ENCODE results near the gene SERPINE1.

Gene SERPINE1

GRCh38 chr7:101179117-101179516 lies 52.2 kb downstream of the SERPINE1 start:
- peaks cover 44 to 46% of the 10 kb centered on the region in 2 donors for H3K27me3 ChIP-seq (ENCODE audit: control insufficient read depth in 2 of 2, insufficient read depth in 2 of 2, low read length in 2 of 2)
- peaks cover 3 to 4% of the 10 kb centered on the region in 2 donors for H3K4me1 ChIP-seq (ENCODE audit: control insufficient read depth in 2 of 2, insufficient read depth in 2 of 2, low read length in 2 of 2)
- H3K27ac ChIP-seq (ENCODE audit: low read depth in 2 of 2, low read length in 2 of 2) = no peak overlapping the region
- H3K9me3 ChIP-seq (ENCODE audit: control insufficient read depth in 2 of 2, low read length in 2 of 2) = no peaks in the 10 kb centered on the region
- H3K9ac ChIP-seq (ENCODE audit: low read depth in 1 of 2, low read length in 2 of 2) = no peak overlapping the region
- no peaks in the 10 kb centered on the region for H3K36me3 ChIP-seq (ENCODE audit: control insufficient read depth in 2 of 2, insufficient read depth in 2 of 2, low read length in 2 of 2)
- no peak overlapping the region for H3K4me3 ChIP-seq (ENCODE audit: low read length in 2 of 2)

GRCh38 chr7:101179713-101180112 lies 52.8 kb downstream of the SERPINE1 start:
- peaks cover 40 to 41% of the 10 kb centered on the region in 2 donors for H3K27me3 ChIP-seq (ENCODE audit: control insufficient read depth in 2 of 2, insufficient read depth in 2 of 2, low read length in 2 of 2)
- H3K4me1 ChIP-seq (ENCODE audit: control insufficient read depth in 2 of 2, insufficient read depth in 2 of 2, low read length in 2 of 2) = peaks cover 3 to 4% of the 10 kb centered on the region in 2 donors
- no peak overlapping the region for H3K9ac ChIP-seq (ENCODE audit: low read depth in 1 of 2, low read length in 2 of 2)
- H3K4me3 ChIP-seq (ENCODE audit: low read length in 2 of 2) = no peak overlapping the region
- no peaks in the 10 kb centered on the region for H3K9me3 ChIP-seq (ENCODE audit: control insufficient read depth in 2 of 2, low read length in 2 of 2)
- H3K36me3 ChIP-seq (ENCODE audit: control insufficient read depth in 2 of 2, insufficient read depth in 2 of 2, low read length in 2 of 2) = no peaks in the 10 kb centered on the region
- no peak overlapping the region for H3K27ac ChIP-seq (ENCODE audit: low read depth in 2 of 2, low read length in 2 of 2)

- Histone ChIP-seq H3K4me3 (ENCODE audit: low read length in 2 of 2) (no peak within 1 kb of the TSS), H3K36me3 (ENCODE audit: control insufficient read depth in 2 of 2, insufficient read depth in 2 of 2, low read length in 2 of 2) (no peaks in the 10 kb centered on the region), H3K27ac (ENCODE audit: low read depth in 2 of 2, low read length in 2 of 2) (no peak within 1 kb of the TSS), H3K9ac (ENCODE audit: low read depth in 1 of 2, low read length in 2 of 2) (no peak within 1 kb of the TSS), H3K27me3 (ENCODE audit: control insufficient read depth in 2 of 2, insufficient read depth in 2 of 2, low read length in 2 of 2) (peaks cover 36 to 37% of the 10 kb centered on the region in 2 donors), H3K4me1 (ENCODE audit: control insufficient read depth in 2 of 2, insufficient read depth in 2 of 2, low read length in 2 of 2) (peaks cover 4 to 5% of the 10 kb centered on the region in 2 donors), H3K9me3 (ENCODE audit: control insufficient read depth in 2 of 2, low read length in 2 of 2) (no peaks in the 10 kb centered on the region)
Observed at GRCh38 chr7:101180130-101180755, 53.3 kb downstream of the SERPINE1 start, which contains the start of gene NAT16. TSS of gene NAT16 (minus strand) at chr7:101180293. CDS start at chr7:101174807, 5,486 bp downstream.

GRCh38 chr7:101185258-101185839 lies 58.4 kb downstream of the SERPINE1 start:
- peaks cover 5 to 9% of the 10 kb centered on the region in 2 donors for H3K27me3 ChIP-seq (ENCODE audit: control insufficient read depth in 2 of 2, insufficient read depth in 2 of 2, low read length in 2 of 2)
- H3K4me3 ChIP-seq (ENCODE audit: low read length in 2 of 2) = no peak overlapping the region
- no peak overlapping the region for H3K9ac ChIP-seq (ENCODE audit: low read depth in 1 of 2, low read length in 2 of 2)
- no peaks in the 10 kb centered on the region for H3K36me3 ChIP-seq (ENCODE audit: control insufficient read depth in 2 of 2, insufficient read depth in 2 of 2, low read length in 2 of 2)
- no peak overlapping the region for H3K27ac ChIP-seq (ENCODE audit: low read depth in 2 of 2, low read length in 2 of 2)
- H3K9me3 ChIP-seq (ENCODE audit: control insufficient read depth in 2 of 2, low read length in 2 of 2) = no peaks in the 10 kb centered on the region
- peaks cover 4 to 5% of the 10 kb centered on the region in 2 donors for H3K4me1 ChIP-seq (ENCODE audit: control insufficient read depth in 2 of 2, insufficient read depth in 2 of 2, low read length in 2 of 2)

GRCh38 chr7:101186194-101186593 lies 59.3 kb downstream of the SERPINE1 start:
- H3K36me3 ChIP-seq (ENCODE audit: control insufficient read depth in 2 of 2, insufficient read depth in 2 of 2, low read length in 2 of 2) = no peaks in the 10 kb centered on the region
- H3K27ac ChIP-seq (ENCODE audit: low read depth in 2 of 2, low read length in 2 of 2) = no peak overlapping the region
- no peak overlapping the region for H3K4me3 ChIP-seq (ENCODE audit: low read length in 2 of 2)
- H3K27me3 ChIP-seq (ENCODE audit: control insufficient read depth in 2 of 2, insufficient read depth in 2 of 2, low read length in 2 of 2) = peaks cover 0 to 3% of the 10 kb centered on the region in 2 donors
- H3K4me1 ChIP-seq (ENCODE audit: control insufficient read depth in 2 of 2, insufficient read depth in 2 of 2, low read length in 2 of 2) = peaks cover 4 to 5% of the 10 kb centered on the region in 2 donors
- H3K9me3 ChIP-seq (ENCODE audit: control insufficient read depth in 2 of 2, low read length in 2 of 2) = no peaks in the 10 kb centered on the region
- H3K9ac ChIP-seq (ENCODE audit: low read depth in 1 of 2, low read length in 2 of 2) = no peak overlapping the region

- no peaks in the 10 kb centered on the region for H3K36me3 ChIP-seq (ENCODE audit: control insufficient read depth in 2 of 2, insufficient read depth in 2 of 2, low read length in 2 of 2)
- H3K27me3 ChIP-seq (ENCODE audit: control insufficient read depth in 2 of 2, insufficient read depth in 2 of 2, low read length in 2 of 2) = peaks cover 0 to 3% of the 10 kb centered on the region in 2 donors
- H3K4me1 ChIP-seq (ENCODE audit: control insufficient read depth in 2 of 2, insufficient read depth in 2 of 2, low read length in 2 of 2) = peaks cover 4 to 5% of the 10 kb centered on the region in 2 donors
- no peak overlapping the region for H3K9ac ChIP-seq (ENCODE audit: low read depth in 1 of 2, low read length in 2 of 2)
- no peaks in the 10 kb centered on the region for H3K9me3 ChIP-seq (ENCODE audit: control insufficient read depth in 2 of 2, low read length in 2 of 2)
- no peak overlapping the region for H3K27ac ChIP-seq (ENCODE audit: low read depth in 2 of 2, low read length in 2 of 2)
- no peak overlapping the region for H3K4me3 ChIP-seq (ENCODE audit: low read length in 2 of 2)
Observed at GRCh38 chr7:101186844-101187428, 60.0 kb downstream of the SERPINE1 start.
